HG02763 (cell line): Measurements from ENCODE around the gene SLC38A1.
"Not testable (repeated sequence)": the region's sequence is repeated elsewhere in the genome, so short reads cannot be mapped to it uniquely, and the experiment has no call there.

Experiments
- ATAC-seq: cut with Tn5 transposase; IDR thresholded peaks from one replicate; pipeline ENCODE4 v1.9.1; 2021; ENCODE audit warnings: mild to moderate bottlenecking, moderate library complexity; ENCODE audit not compliant: unreplicated experiment

Gene SLC38A1

DNA sequence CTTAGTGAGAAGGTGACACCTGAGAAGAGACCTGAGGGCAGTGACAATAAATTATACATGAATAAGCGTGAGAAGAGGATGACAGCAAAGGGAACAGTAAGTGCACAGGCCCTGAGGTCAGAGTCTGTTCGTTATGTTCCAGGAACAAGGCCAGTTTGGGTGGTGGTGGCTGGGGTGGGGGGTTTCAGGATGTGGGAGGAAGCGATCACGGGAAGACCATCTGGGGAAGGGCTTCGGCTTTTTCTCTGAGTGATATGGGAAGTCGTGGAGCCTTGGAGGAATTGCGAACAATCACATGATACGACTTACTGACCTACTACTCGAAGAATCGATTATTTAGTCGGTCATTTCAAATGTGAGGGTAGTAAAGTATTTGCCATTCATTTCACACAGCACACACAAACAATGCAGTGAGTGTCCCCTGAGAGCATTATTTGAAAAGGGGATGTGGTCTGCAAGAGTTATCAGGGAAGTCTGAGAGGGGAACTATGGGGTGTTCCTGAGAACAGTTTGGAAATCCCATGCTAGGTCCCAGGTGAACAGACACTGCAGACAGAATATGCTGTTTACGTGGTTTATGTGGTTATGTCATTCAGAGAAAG lies 94.7 kb downstream of the SLC38A1 start:
- peak; percentile 39 for ATAC-seq

DNA sequence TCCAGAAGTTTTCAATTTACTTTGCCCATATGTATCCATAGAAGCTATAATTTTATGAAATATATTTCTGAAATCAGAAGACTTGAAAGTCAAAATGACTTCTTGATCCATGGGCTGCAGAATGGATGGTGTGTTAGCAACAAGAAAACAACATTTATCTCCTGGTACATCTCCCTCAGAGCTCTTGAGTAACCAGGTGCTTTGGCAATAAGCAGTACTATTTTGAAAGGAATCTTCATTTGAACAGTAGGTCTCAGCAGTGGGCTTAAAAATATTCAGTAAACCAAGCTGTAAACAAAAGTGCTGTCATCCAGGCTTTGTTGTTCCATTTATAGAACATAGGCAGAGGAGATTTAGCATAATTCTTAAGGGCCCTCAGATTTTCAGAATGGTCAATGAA lies 100.4 kb downstream of the SLC38A1 start:
- ATAC-seq: no peak

DNA sequence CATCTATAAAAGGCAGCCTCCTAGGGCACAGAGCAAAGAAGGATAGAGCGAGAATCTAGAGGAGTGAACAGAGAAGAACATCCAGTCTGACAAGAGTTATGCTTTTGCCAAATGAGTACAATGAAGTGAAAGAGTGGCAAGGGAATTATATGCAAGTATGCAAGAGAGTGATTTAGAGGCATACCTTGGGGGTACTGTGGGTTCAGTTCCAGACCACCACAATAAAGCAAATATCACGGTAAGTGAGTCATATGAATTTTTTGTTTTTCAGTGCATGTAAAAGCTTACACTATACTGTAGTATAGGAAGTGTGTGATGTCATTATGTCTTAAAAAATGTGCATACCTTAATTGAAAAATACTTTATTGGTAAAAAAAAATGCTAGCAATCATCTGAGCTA lies 101.4 kb downstream of the SLC38A1 start:
- ATAC-seq: no peak

DNA sequence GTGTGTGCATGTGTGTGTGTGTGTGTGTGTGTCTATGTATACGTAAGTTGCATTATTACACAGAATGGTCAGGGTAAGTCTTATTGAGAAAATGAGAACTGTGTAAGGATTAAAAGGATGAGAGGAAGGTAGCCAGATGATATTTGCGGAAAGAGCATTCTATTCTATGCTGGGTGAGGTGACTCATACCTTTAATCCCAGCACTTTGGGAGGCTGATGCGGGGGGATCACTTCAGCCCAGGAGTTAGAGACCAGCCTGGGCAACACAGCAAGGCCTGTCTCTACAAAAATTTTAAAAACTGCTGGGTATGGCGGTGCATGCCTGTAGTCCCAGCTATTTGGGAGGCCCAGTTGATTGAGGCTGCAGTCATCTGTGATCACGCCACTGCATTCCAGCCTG lies 103.7 kb downstream of the SLC38A1 start:
- no peak for ATAC-seq

DNA sequence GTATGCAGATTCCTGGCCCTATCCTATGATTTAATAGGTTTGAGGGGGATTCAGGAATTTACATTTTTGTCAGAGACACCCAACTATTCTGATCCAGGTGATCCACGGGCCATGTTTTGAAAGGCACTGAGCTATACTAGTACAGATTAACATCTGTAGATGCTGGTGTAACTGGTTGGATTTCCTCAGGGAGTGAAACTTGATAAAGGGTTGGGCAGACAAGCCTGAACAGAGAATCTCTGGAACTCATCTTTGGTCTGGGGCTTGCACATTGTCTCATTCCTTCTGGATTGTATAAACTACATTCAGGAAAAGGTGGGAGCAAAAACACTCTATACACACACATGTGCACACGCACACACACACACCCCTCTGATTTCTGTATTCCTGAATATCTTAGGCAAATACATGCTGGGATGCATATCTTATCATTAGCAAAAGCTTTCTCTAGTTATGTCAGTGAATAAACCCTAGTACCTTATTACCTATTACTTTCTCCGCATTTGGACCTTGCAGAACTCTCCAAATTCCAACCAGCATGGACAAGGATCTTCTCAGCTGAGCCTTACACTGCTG lies 104.6 kb downstream of the SLC38A1 start:
- no peak for ATAC-seq

DNA sequence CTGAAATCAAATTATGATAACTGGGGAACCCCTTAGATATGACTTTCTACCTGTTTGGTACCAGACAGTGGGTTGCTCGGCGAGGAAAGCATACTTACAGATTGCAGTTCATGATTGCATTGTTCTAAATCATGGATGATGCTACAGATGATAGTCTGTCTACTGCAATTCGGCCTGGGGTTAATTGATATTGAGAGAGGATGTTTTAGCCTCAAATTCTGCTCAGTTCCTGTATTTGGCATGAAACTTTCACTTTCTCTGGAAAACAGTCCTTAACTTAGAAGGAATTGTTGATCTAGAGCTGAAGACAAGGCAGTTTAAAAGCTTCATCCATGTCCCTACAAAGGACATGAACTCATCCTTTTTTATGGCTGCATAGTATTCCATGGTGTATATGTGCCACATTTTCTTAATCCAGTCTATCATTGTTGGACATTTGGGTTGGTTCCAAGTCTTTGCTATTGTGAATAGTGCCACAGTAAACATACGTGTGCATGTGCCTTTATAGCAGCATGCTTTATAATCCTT lies 106.2 kb downstream of the SLC38A1 start:
- not testable (repeated sequence) for ATAC-seq

DNA sequence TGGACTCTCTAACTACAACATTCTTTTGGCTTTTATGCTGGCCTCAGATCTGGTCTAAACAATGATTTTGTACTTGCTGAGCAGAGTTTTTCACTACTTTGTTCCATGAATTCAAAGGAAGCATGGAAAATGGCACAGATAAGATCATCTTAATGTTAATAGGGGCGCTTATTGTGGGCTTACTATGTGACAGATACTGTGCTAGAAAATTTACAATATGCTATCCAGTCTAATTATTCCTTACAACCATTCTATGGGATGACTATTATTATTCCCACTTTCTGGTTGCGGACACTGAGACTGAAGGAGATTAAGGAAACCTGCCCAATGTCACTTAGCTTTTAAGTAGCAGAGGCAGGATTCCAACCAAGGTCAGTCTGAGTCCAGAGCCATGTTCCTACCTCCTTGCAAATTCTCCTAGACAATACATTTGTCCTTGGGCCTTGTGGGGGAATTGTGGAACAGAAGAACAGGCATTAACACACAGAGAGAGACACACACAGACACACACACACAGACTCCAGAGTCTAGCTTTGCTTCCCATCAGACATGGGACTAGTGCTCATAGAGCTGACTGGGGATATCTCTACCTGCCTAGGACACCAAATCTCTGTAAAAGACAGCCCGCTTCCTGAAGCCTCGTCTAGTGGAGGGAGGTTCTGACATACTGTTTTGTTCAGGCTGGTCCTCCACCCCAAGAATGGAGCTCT lies 107.7 kb downstream of the SLC38A1 start:
- ATAC-seq: no peak

DNA sequence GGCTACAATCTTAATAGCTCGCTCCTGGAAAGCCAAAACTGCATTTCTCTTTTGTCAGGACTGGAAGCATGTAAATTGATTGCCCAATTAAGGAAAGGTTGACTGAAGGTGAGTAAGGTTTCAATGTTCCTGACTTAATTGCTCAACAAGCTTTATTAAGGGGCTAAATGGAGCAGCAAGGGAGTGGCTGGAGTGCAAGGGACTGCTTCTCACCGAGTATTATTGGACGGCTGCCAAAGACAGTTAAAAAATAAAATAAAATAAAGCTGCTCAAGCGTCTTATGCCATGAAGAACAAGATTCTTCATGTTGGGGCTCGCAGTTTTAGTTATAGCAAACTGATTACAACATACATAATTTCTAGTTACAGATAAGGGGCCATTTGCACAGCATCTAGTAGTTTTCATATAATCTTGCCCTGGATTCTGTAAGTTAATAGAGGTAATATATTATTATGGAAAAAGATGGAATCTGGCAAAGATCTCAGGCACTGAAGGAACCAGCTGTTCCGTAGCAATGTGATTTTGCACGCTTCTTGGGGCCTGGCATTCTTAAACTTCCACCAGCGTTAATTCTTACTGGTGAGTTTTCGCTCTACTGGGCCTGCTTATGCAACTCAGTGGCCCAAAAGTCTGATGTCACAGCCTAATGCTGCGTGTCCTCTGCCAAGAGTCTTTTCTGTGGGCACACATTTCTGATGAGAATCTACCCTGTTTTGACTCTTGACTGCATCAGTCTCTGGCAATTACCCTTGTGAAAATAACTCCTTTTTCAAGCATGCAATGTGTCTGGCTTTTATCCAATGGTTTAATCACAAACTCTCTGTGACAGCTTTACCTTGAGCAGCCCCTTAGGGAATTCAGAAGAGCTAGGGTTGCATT lies 108.5 kb downstream of the SLC38A1 start:
- ATAC-seq: no peak

DNA sequence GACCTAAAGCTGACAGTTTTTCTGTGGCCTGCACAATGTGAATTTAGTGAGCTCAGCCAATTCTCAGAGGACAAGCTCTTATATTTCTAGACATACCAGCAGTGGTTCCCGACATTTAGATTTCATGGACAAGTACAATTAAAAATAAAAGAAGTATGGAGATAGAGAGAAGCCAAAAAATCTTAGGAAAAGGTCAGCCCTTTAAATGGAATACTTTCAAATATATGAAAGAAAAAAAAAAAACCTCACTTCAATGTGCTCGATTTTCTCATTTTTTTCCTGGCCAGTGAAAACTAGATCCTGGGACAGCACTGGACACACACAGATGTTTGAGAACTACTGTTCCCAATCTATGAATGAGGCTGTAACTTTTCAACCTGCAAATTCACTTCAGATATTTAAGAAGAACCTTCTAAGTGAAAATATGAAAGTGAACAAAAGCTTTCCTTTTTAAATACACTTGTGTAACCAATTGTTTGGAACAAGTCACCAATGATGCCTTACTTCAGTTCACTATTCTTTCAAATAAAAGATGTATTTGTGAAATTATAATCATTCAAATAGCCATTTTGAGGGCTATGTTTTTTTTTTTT lies 109.4 kb downstream of the SLC38A1 start:
- ATAC-seq: no peak

DNA sequence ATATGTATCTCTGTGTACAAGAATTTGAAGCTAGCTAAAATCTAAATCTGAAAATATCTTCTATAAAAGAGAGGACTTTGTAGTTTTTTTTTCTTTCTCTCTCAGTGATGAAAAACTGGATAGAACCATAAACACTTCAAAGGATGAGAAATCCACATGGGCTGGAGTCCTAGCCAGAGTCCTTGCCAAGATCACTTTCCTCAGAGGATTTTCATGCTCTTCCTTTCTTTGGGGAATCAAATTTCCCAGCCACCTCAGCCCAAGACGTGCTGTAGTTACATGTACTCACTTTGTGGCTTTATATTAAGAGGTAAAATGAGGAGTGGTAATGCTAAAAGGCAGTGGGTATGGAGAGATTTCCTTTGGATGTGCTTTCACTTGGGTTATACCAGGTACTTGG lies 110.3 kb downstream of the SLC38A1 start:
- ATAC-seq: no peak

DNA sequence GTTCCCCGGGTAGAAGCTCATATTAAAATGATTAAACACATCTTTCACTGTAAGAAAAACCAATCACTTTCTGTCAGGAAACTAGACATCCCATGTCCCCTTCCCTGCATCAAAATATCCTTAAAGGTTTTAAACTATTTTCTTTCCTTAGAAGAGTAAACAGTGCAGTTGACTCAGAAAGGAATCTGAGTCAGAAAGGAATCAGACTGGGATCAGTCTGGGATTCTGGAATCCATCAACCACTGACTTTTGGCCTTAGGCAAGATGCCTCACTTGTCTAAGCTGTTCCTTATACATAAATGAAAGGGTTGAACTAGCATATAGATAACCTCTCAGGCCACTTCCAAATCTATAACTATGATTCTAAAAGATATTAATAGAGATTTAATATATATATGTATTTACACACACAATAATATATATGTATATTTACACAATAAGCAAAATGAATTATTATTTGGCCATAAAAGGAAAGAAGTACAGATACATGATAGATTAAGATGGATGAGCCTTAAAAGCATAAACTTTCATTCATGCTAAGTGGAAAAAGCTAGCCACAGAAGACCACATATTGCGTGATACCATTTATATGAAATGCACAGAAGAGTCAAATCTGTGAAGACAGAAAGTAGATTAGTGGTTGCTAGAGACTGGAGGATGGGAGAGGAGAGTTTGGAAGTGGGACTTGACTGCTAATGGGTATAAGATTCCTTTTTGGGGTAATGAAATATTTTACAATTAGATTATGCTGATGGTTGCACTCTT lies 114.4 kb downstream of the SLC38A1 start:
- no peak for ATAC-seq

DNA sequence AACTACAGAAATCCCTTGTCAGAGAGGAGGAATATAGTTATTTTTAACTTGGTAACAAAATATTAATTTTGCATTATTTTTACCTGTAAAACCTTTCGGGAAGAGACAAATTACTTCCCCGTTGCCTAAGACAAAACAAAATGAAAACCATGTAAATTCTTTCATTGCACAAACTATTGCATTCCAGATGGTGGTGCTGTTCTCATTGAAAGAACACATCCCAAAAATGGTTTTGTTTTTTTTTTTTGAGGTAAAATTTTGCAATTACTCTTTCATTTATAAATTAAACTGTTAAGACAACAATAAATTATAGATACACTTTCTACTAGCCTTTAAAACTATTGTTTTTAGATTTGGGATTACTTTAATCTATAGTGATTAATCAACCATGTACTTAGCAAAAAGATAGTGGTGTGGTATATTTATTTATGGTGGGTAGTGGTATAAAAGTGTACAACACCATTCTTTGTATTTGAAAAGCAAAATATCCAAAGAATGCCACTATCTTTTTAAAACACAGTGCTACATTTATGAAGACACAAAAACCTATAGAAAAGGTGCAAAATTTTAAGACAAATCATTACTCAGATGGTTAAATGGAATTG lies 115.5 kb downstream of the SLC38A1 start:
- ATAC-seq: no peak

DNA sequence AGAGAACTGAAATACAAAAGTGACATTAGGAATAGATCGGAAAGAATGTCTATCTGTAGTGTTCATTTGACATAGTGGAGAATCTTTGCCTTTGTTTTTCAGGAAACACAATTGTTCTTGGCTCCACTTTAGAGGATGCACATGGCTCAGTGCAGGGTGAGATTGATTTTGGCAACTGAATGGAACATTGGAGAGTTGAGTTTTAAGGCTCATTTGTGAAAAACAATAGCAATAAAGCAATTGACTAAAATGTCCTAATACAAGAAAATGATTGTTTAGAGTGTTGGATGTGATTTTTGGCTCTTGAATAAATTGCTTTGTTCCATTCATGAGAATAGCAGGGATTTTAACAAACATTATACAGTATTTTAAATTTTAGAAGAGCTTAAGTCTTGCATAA lies 116.4 kb downstream of the SLC38A1 start:
- ATAC-seq: no peak

DNA sequence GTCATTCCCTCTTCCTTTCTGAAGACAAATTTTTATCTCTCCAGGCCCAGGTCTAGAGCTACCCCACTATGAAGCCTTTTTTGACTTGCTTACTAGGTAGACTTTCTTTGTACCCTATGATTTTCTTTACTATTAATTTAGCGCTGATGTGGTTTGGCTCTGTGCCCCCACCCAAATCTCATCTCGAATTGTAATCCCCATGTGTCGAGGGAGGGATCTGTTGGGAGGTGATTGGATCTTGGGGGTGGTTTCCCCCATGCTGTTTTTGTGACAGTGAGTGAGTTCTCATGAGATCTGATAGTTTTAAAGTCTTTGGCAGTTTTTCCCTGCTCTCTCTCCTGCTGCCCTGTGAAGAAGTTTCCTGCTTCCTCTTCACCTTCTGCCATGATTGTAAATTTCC lies 118.1 kb downstream of the SLC38A1 start:
- no peak for ATAC-seq

DNA sequence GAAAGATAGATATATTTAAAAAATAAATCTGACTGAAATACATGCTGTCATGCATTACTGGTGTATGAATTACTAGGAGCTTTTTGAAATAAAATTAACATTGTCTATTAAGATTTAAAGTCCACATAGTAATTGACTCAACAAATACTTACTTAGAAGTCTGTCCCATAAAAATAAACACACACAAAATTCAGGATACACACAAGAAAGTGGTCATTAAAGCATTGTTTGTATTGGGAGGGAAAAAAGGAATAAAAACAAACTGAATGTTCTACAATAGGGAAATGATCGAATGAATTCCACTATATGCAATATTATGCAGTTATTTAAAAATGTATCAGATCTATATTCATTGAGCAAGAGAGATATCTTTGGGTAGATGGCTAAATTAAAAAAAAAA lies 118.9 kb downstream of the SLC38A1 start:
- ATAC-seq: no peak

DNA sequence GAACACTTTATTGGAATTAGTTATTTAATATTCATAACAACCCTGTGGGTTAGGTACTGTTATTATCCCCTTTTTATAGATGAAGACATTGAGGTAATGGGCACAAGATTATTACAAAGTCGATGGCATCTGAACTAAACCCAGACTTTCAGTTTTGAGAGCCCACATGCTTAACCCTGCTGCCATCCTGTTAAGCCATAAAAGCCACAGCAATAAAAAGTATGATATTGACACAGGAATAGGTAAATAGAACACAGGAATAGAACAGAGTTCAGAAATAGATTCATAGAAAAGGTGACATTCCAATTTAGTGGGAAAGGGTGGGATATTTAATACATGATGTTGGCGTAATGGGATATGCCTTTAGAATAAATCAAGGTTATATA lies 119.8 kb downstream of the SLC38A1 start:
- no peak for ATAC-seq

DNA sequence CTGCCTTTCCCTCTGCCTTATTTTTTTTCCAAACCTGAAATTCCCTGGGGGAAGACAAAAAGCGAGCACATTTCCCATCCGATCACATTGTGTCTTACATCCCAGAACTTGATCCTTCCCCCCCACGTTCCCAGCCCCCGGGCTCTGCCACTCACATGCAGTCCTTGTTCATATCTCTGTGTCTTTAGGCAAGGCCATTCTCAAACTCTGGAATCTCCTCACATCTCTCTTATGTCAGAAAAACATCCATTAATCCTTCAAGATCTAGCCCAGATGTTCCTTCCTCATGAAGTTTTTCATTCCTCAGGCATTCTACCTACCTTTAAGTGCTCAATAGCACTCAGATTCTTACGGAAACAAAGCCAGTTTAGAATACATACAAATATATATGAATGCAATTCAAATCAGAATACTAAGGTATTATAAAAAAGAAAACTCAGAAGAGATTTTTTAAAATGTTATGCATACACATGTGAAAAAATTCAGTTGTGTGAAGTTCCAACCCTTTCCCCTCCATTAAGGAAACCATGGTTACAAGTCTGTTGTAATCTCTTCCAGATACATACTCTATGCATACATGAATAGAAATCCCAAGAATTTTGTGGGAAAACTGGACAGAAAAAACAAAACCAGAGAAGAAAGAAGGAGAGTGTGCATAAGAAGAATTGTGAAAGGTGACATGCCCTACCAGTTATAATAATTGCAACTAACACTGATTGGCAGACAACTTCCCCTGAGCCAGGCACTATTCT lies 120.3 kb downstream of the SLC38A1 start:
- no peak for ATAC-seq

DNA sequence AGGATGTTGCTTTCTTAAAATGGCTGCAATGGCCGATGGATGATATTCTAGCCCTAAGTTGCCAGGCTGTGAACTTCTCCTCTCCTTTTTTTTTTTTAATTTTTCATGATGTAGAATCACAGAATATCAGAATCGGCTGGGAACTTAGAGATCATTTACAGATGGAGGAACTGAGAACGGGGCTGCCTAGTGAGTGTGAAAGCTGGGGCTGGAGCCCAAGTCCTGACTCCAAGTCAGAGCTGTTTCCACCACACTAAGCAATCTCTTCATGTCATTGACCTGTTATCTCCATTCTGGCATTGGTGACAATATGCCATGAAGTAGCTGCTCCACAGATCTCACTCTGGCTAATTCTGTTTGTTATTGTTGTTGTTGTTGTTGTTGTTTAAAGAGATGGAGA lies 121.7 kb downstream of the SLC38A1 start:
- no peak for ATAC-seq

DNA sequence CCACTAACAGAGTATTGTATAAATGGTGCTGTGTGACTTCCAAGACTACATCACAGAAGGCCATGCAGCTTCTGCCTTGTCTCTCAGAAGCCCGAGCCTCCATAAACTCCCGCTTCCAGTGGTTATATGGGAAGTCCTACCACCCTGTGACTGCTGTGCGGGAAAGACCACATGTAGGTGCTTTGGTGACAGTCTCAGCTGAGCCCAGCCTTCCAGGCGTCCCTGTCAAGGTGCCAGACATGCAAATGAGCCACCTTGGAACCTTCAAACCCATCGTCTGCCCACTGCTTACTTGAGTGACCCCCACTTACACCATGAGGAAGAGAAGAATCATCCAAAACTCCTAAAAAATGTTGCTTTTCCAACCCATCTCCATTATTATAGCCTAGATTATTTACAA lies 123.0 kb downstream of the SLC38A1 start:
- no peak for ATAC-seq
